GM21390 (cell line): ENCODE measurements around the gene NFE2.
"Not testable (repeated sequence)": the region's sequence is repeated elsewhere in the genome, so short reads cannot be mapped to it uniquely, and the experiment has no call there.

Source experiments
- ATAC-seq: cut with Tn5 transposase; IDR thresholded peaks from one replicate; pipeline ENCODE4 v1.9.1; 2021; ENCODE audit not compliant: unreplicated experiment

Gene NFE2

GRCh38 chr12:54284070-54284780 is 16.6 kb downstream of the NFE2 start:
- not testable (repeated sequence) for ATAC-seq

DNA sequence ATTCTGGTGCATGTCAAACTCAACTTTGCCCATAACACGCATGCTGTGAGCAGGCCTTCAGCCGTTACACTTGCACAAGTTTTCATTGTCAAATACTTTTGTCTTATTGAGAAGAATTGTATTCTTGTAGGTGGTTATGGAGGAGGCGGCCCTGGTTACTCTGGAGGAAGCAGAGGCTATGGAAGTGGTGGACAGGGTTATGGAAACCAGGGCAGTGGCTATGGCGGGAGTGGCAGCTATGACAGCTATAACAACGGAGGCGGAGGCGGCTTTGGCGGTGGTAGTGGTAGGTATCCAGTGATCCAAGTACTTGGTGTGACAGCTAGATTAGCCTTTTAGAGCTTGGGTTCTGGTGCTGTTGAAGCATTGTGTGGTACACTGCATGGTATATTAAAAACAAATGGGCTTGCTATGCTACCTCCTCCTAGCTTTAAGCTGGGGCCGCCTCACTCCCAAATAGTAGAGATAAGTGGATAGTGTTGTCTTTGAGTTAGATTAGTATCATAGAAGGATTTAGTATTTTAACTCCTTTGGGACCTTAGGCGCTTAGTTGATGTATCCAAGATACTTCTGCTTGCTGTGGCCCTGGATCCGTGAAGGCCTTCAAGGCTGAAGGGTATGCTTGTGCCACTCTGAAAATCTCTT is 17.7 kb downstream of the NFE2 start:
- no peak for ATAC-seq

DNA sequence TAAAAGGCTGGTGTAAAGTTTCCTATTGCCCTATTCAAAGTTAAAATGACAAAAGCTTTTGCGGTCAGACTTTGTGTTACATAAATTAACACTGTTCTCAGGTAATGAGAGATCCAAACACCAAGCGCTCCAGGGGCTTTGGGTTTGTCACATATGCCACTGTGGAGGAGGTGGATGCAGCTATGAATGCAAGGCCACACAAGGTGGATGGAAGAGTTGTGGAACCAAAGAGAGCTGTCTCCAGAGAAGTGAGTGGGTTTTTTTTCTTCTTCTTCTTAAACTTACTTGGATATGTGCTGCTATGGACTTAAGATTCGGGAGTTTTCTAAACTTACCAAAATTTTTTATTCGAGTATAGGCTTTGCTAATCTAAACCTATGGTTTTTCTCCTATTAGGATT is 19.1 kb downstream of the NFE2 start:
- ATAC-seq: not testable (repeated sequence)

GRCh38 chr12:54281261-54281638 is 19.6 kb downstream of the NFE2 start:
- ATAC-seq: not testable (repeated sequence)

GRCh38 chr12:54280468-54281260 is 20.2 kb downstream of the NFE2 start, which contains the start of gene HNRNPA1:
HNRNPA1 (plus strand) TSS chr12:54280726; CDS start chr12:54280808, 82 bp downstream.
- peak; percentile 88 for ATAC-seq

GRCh38 chr12:54279632-54280467 is 21.0 kb downstream of the NFE2 start, which contains the start of gene CBX5:
CBX5 (minus strand) TSS chr12:54280122; CDS start chr12:54257650, 22,472 bp downstream.
- ATAC-seq: peak; percentile 66

GRCh38 chr12:54279227-54279631 is 21.6 kb downstream of the NFE2 start:
- no peak for ATAC-seq

DNA sequence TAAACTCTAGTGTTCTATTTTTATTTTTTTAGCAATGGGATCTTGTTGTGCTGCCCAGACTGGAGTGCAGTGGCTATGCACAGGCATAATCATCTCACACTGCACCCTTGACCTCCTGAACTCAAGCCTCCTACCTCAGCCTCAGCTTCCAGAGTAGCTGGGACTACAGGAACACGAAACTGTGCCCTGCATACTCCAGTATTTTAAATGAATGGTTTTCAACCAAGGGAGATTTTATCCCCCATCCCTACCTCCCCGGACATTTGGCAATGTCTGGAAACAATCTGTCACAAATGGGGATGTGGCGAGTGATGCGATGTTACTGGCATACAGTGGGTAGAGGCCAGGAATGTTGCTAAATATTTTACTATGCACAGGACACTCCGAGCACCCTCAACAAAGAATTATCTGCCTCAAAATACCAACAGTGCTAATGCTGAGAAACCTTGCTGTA is 23.0 kb downstream of the NFE2 start:
- ATAC-seq: no peak

DNA sequence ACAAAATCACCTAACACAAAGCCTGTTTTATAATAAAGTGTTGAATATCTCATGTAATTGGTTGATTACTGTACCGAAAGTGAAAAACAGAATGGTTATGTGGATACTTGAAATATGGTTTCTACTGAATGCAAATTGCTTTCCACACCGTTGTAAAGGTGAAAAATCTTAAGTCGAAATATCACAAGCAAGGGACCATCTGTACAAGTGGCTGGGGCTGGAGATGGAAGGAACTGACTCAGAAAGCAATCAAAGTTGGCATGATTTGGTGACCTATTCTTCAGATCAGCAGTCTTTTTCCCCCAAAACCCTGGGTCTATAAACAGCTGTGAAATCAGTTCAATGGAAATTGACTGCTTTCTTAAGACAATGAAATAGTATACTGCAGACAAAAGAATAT is 24.4 kb downstream of the NFE2 start:
- ATAC-seq: no peak

- ATAC-seq: no peak
Measured at GRCh38 chr12:54273981-54274380, 26.8 kb downstream of the NFE2 start.

- ATAC-seq: no peak
Measured at GRCh38 chr12:54272214-54272613, 28.6 kb downstream of the NFE2 start.

DNA sequence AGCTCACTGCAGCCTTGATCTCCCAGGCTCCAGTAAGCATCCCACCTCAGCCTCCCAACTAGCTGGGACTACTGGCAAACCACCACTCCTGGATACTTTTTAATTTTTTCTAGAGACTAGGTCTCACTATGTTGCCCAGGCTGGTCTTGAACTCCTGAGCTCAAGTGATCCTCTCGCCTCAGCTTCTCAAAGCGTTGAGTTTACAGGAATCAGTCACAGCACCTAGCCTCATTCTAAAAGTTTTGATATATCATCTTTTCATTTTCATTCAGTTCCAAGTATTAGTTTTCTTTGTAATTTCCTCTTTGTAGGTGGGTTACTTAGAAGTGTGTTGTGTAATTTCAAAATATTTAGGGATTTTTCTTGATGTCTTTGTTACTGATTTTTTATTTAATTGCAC is 30.5 kb downstream of the NFE2 start:
- ATAC-seq: no peak

GRCh38 chr12:54266852-54267251 is 34.0 kb downstream of the NFE2 start:
- ATAC-seq: no peak

DNA sequence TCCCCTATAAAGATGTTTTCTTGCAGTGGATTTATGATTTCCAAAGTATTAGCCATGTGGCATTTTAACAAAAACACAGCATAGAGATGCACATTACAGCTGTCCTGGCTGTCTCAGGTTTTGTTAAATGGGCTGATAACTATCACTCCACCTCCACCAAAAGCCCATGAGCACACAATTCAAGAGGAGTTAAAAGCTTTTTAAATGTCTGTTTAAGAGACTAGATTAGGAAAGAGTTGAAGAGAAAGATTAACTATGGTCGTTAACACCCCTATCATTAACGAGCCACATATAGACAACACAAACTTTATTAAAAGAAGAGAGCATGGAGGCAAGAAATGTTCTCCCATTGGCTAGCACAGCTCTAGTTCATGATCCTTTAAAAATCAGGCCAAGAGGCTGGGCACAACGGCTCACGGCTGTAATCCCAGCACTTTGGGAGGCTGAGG is 35.4 kb downstream of the NFE2 start:
- ATAC-seq: no peak

DNA sequence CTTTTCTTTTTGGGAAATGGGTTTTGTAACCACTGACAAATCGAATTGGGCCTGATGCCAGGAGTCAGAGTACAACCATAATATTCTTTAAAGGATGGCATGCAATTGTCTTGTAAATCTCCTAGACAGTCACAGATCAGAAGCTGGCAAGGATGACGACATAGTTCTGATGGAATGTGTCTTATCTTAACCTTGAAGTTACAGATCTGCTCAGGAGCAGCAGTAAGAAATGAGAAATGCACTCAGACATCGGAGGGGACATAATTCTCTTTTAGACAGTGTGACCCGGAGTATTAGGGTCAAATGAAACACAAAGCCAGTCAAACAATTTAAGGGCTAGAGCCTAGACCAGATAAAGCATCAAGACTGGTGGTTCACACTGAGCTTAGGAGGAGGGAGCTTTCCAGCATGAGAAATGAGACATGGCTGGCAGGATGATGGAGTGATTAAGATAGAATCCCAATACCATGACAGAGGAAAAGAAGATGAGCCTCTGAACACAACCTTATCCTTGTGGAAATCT is 38.4 kb downstream of the NFE2 start:
- no peak for ATAC-seq

DNA sequence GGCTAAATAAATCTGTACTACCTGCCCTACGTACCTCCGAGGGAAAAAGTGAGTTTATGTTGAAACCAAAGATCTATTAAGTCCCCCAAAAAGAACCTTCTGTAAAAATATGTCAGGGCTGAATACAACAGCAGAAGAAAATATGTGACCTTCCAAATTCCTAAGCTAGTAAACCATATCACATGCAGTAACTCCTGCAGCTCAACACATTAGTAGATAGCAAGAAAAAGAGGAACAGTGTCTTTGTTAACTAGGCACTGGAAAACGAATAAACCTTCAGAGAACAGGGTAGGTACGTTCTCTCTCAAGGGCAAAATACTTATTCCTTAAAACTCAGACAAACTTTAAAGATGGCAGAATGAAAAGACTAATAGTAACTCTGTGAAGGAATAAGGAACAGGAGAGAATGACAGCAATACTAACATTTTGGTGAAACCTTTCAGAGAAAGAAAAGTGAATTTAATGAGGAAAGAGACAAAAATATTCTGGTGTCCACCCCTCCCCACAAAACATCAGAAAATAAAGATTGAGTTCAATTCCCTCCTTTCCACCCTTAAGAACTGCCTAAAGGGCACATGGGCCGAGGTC is 38.9 kb downstream of the NFE2 start:
- no peak for ATAC-seq

GRCh38 chr12:54259194-54260011 is 41.4 kb downstream of the NFE2 start:
- peak; percentile 69 for ATAC-seq

DNA sequence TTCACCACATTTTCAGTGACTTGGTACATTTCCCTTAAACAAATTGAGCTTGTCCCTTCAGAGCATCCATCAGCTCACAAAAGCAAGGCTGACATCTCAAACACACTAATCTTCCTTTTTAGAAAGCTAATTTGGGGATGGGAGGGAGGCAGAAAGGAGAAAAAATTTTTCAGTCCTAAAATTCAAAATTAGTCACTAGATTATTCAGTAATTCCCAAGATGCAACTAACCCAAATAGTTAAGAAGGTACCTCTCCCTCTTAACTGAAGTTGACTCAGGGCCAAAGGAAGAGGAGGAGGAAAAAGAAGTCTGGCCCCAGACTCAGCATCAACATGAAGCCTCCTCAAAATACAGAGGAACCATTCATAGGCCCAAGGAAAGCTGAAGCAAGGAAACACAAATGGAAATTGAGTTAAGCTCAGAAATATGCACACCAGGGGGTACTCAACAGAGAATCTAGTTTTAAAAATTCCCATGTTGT is 42.6 kb downstream of the NFE2 start:
- ATAC-seq: no peak

- no peak for ATAC-seq
Measured at GRCh38 chr12:54257332-54257731, 43.5 kb downstream of the NFE2 start.
